Bladder microvascular endothelial cell (primary cell): Measurements from ENCODE around the gene FCN1. TPM values are rescaled to one million over a fixed set of nuclear protein-coding genes. Genes with fewer than 3 reads are reported as not detected.

ENCODE experiments used
- total RNA-seq: library from RNA; depleted of rRNA; stranded (reverse); fragments of >200 nt; gene quantifications from 2 replicates; pipeline ENCODE4 v1.2.3, GENCODE V29; 2014

FCN1 gene
- total RNA-seq = not detected in 2 replicates

GRCh38 chr9:134917431-134918373 is at the start of gene FCN1:
FCN1 (minus strand) TSS chr9:134917912; CDS start chr9:134917871, 41 bp downstream.

GRCh38 chr9:134880484-134881312 is 37.0 kb downstream of the FCN1 start, which contains the start of gene FCN2:
FCN2 (plus strand) TSS chr9:134880810; CDS start chr9:134880822, 12 bp downstream.

Other genes starting within 250 kb of the FCN1 start
- gene FCN2, start 37.1 kb downstream of the FCN1 start, total RNA-seq = not detected in 2 replicates
- gene OLFM1, start 169.8 kb upstream of the FCN1 start, total RNA-seq = 5.7 and 25.5 TPM in 2 replicates